IPS DF 6.9 (cell line): Measurements from ENCODE around the gene TDRD9.

Experiments used
- DNase-seq: peaks from one replicate; pipeline ENCODE4 v3.0.0-alpha.2; 2013; ENCODE audit warnings: low read depth, low spot score
- H3K27ac ChIP-seq: one replicate; pipeline ENCODE4 v1.5.1; 2013; ENCODE audit warnings: low read length, control low read depth
- H3K27me3 ChIP-seq: 2 replicates; pipeline ENCODE4 v1.6.1; 2013; ENCODE audit warnings: mild to moderate bottlenecking, low read length; ENCODE audit not compliant: control insufficient read depth, insufficient read depth
- H3K36me3 ChIP-seq: 2 replicates; pipeline ENCODE4 v1.6.1; 2013; ENCODE audit warnings: low read length; ENCODE audit not compliant: control insufficient read depth, insufficient read depth
- H3K4me1 ChIP-seq: 2 replicates; pipeline ENCODE4 v1.6.1; 2013; ENCODE audit warnings: low read length; ENCODE audit not compliant: control insufficient read depth, insufficient read depth
- H3K4me3 ChIP-seq: 2 replicates; pipeline ENCODE4 v1.5.1; 2013; ENCODE audit warnings: mild to moderate bottlenecking, low read length
- H3K9me3 ChIP-seq: 2 replicates; pipeline ENCODE4 v1.6.1; 2013; ENCODE audit warnings: low read length, inconsistent platforms; ENCODE audit not compliant: control insufficient read depth, insufficient read depth
- WGBS: extraction: QIAGEN DNeasy Blood & Tissue Kit; methylation state at CpG from one replicate; pipeline ENCODE4 v1.1.7; 2013; ENCODE audit warnings: mixed read lengths, missing lambda C conversion rate; ENCODE audit not compliant: insufficient read length, insufficient coverage; 5-methylcytosine and 5-hydroxymethylcytosine counted together

Gene TDRD9

DNA sequence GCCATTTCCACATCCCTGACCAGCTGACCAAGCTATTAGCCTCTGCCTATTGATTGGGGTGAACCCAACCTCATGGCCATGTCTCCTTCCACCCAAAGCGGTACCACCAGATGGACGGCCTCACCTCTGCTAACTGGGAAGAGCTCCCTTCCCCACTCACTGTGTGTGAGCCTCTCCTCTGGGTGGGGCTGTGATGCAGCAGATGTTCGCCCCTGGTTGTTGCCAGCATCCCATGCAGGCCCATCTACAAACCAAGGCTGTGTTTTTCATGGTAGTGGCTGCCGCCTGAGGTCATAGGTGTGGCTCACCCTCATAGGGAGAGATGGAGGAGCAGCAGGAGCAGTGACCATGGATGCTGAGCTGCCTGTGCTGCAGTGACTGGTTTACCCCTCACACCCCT is 61.7 kb downstream of the TDRD9 start:
- no CpG with 5 or more reads among the region's 4 CpGs for WGBS
- Histone ChIP-seq H3K36me3 (no peaks in the 10 kb centered on the region), H3K9me3 (no peaks in the 10 kb centered on the region; the same call in 1 of the 2 replicates), H3K4me3 (no peak overlapping the region), H3K27ac (no peak overlapping the region), H3K27me3 (no peaks in the 10 kb centered on the region), H3K4me1 (no peaks in the 10 kb centered on the region)
- no peak for DNase-seq

DNA sequence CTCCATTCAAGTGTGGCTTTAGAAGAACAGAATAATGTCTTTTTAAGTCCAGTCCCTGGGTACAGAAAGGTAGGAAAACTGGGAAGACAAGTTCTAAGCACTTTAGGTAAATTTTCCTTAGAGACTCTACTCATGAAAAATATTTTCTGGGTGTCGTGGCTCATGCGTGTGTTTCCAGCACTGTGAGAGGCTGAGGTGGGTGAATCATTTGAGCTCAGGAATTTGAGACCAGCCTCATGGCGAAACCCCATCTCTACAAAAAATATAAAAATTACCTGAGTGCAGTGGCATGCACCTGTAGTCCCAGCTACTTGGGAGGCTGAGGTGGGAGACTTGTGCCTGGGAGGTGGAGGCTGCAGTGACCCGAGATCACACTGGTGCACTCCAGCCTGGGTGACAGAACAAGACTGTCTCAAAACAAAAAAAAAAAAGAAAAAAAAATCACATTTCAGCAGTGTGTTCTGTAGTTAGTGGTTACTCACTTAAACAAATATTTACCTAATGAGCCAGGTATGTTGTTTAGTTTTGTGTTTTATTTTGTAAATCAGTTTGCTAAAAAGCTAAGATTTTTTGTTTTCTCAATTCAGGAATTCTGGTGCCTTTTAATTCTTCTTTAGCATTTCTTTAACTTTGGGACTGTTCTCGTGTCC is 66.4 kb downstream of the TDRD9 start:
- H3K36me3 ChIP-seq: no peaks in the 10 kb centered on the region
- H3K27ac ChIP-seq: no peak overlapping the region
- no CpG with 5 or more reads among the region's 5 CpGs for WGBS
- no peaks in the 10 kb centered on the region for H3K9me3 ChIP-seq
- no peaks in the 10 kb centered on the region for H3K27me3 ChIP-seq
- H3K4me1 ChIP-seq: no peaks in the 10 kb centered on the region
- no peak for DNase-seq
- H3K4me3 ChIP-seq: no peak overlapping the region

DNA sequence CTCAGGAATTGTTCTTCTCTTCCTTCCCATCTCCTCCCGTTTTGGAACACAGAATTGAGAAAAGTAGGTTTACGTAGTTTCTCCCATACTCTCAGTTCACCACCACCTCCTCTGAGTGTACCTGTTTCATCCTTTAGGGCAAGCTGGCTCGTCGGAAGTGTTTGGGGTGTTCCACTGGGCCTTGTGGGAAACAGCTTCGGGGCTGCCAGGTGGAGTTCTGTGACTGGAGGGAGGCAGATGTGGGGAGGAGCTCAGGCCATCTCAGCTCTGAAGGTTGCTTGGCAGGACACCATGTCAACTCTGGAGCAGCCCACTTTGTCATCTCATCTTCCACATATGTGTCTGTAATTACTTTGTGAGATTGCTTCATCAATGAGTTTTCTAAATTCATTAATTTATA is 67.6 kb downstream of the TDRD9 start:
- DNase-seq: no peak
- H3K9me3 ChIP-seq: no peaks in the 10 kb centered on the region
- H3K4me1 ChIP-seq: no peaks in the 10 kb centered on the region
- H3K36me3 ChIP-seq: no peaks in the 10 kb centered on the region
- WGBS: no CpG with 5 or more reads among the region's 5 CpGs
- no peaks in the 10 kb centered on the region for H3K27me3 ChIP-seq
- H3K4me3 ChIP-seq: no peak overlapping the region
- no peak overlapping the region for H3K27ac ChIP-seq

DNA sequence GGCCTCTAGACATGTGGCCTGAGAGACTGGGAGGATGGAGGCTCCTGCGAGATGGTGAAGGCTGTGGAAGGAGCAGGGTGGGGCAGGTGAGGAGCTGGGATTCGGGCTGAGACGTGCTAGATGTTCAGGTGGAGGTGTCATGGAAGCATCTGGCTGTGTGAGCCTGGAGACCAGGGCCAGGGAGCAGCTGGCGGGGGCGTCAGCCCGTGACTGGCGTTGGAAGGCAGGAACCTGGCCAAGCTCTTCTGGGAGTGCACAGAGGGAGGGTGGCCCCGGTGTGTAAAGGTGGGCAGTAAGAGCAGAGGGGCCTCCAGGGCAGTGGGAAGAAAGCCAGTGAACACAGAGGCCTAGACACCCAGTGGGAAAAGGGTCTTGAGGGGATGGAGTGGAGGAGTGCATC is 69.1 kb downstream of the TDRD9 start:
- no CpG with 5 or more reads among the region's 8 CpGs for WGBS
- Histone ChIP-seq H3K9me3 (no peaks in the 10 kb centered on the region), H3K27me3 (no peaks in the 10 kb centered on the region), H3K36me3 (no peaks in the 10 kb centered on the region), H3K4me1 (no peaks in the 10 kb centered on the region), H3K4me3 (no peak overlapping the region), H3K27ac (no peak overlapping the region)
- DNase-seq: no peak

DNA sequence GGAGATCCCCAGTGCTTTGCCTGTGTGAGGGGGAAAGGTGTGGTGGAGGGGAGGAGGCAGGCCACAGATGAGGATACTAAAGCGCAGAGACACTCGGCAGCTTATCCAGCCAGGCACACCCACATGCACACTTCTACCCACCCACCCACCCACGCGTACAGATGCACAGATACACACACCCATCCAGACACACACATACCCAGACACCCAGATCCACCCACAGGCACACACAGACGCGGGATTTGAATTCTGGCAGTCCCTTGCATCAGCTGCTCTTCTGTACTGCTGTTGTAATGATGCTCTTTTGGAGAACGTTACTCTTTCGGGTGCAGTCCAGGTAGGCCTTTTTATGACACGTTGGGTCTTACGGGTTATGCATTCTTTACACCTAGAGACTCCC is 69.8 kb downstream of the TDRD9 start:
- Histone ChIP-seq H3K4me1 (no peaks in the 10 kb centered on the region), H3K27ac (no peak overlapping the region), H3K27me3 (no peaks in the 10 kb centered on the region), H3K9me3 (no peaks in the 10 kb centered on the region), H3K4me3 (no peak overlapping the region), H3K36me3 (no peaks in the 10 kb centered on the region)
- no peak for DNase-seq
- no CpG with 5 or more reads among the region's 10 CpGs for WGBS

DNA sequence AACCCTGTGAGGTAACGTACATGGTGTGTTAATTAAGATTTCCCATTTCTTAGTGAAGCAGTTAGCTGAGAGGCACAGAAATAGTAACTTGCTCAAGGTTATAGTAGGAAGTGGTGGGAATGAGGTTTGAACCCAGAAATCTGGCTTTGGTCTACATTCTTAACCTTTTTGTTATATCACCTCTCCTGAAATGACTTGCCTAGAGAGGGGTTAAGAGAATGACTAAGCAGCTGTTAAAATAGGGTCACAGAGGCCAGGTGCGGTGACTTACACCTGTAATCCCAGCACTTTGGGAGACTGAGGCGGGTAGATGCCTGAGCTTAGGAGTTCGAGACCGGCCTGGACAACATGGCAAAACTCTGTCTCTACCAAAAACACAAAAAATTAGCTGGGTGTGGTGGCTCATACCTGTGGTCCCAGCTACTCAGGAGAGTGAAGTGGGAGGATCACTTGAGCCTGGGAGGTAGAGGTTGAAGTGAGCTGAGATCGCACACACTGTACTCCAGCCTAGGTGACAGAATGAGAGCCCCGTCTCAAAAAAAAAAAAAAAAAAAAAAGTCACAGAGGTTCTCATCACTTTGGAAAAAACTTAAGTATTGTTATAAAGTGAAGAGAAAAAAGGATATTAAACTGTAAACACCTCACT is 71.7 kb downstream of the TDRD9 start:
- no peaks in the 10 kb centered on the region for H3K4me1 ChIP-seq
- DNase-seq: no peak
- H3K27ac ChIP-seq: no peak overlapping the region
- no peaks in the 10 kb centered on the region for H3K27me3 ChIP-seq
- H3K36me3 ChIP-seq: no peaks in the 10 kb centered on the region
- no peaks in the 10 kb centered on the region for H3K9me3 ChIP-seq
- WGBS: no CpG with 5 or more reads among the region's 7 CpGs
- H3K4me3 ChIP-seq: no peak overlapping the region

DNA sequence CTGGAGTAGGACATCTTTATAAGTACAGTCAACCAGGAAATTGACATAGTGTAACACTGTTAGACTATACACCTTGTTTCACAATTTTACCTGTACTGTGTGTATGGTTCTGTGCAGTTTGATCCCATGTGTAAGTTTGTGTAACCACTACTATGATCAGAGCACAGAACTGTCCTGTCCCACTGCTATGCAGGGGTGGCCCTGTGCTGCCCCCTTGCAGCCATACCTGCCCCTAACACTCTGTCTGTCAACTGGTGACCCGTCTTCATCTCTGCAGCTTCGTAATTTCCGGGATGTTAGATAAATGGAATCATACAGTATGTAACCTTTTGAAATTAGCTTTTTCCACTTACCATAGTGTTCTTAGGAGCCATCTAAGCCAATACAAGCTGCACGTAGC is 72.7 kb downstream of the TDRD9 start:
- no peak for DNase-seq
- H3K36me3 ChIP-seq: no peaks in the 10 kb centered on the region
- H3K4me1 ChIP-seq: no peaks in the 10 kb centered on the region
- H3K27me3 ChIP-seq: no peaks in the 10 kb centered on the region
- no peak overlapping the region for H3K27ac ChIP-seq
- no peaks in the 10 kb centered on the region for H3K9me3 ChIP-seq
- H3K4me3 ChIP-seq: no peak overlapping the region
- WGBS: no CpG with 5 or more reads among the region's 4 CpGs

DNA sequence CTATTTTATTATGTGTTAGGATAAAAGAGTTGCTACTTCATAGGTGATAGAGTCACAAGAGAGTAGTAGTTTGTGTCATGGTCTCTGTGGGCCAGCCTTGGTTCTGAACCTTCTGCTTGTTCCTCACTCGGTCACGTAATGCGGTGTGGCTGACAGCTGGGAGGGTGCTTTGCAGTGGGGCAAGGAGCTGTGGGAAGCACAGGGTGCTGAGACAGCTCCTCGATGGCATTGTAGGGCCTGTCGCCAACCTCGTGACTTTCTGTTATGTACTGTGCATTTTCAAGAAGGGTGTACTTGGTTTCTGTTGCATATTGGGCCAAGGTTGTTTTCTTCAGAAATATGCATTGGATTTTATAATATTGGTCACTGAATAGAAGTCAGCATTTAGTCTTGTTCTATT is 75.4 kb downstream of the TDRD9 start:
- no peak overlapping the region for H3K4me3 ChIP-seq
- no peak overlapping the region for H3K27ac ChIP-seq
- WGBS: no CpG with 5 or more reads among the region's 6 CpGs
- no peaks in the 10 kb centered on the region for H3K36me3 ChIP-seq
- no peaks in the 10 kb centered on the region for H3K9me3 ChIP-seq
- H3K27me3 ChIP-seq: no peaks in the 10 kb centered on the region
- no peak for DNase-seq
- no peaks in the 10 kb centered on the region for H3K4me1 ChIP-seq

DNA sequence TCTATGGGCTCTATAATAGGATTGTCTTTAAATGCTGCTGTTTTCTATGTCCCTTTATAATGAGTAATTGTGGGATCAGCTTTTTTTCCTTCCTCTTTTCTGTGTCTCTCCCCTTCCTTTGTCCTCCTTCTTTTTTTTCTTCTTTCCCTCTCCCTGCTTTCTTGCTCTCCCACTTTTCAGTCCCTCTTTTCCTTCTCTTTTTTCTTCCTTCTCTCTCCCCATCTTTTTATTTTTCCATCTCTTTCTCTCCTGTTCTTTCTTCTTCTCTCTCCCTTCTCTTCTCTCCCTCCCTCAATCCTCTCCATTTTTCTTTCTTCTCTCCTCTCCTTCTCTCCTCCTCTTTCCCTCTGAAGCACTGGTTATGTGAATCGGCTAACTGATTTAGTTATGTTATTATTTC is 76.6 kb downstream of the TDRD9 start:
- Histone ChIP-seq H3K27me3 (no peaks in the 10 kb centered on the region), H3K9me3 (no peaks in the 10 kb centered on the region), H3K4me3 (no peak overlapping the region), H3K4me1 (no peaks in the 10 kb centered on the region), H3K27ac (no peak overlapping the region), H3K36me3 (no peaks in the 10 kb centered on the region)
- no peak for DNase-seq
- no CpG with 5 or more reads among the region's 1 CpG for WGBS

DNA sequence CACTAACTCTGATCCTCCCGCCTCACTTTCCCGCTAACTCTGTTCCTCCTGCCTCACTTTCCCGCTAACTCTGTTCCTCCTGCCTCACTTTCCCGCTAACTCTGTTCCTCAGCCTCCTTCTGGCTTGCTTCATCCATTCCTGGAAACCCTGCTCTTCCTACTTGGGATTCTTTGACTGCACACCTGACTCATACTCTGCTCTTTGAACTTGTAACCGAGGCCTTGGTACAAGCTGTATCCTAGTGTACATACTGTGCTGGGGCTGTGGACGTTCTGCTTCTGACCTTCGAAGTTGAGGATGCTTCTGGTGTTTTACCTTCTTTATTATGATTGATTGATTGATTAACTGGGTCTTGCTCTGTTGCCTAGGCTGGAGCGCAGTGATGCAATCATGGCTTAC is 77.2 kb downstream of the TDRD9 start:
- Histone ChIP-seq H3K9me3 (no peaks in the 10 kb centered on the region), H3K27me3 (no peaks in the 10 kb centered on the region), H3K36me3 (no peaks in the 10 kb centered on the region), H3K4me1 (no peaks in the 10 kb centered on the region), H3K4me3 (no peak overlapping the region), H3K27ac (no peak overlapping the region)
- WGBS: no CpG with 5 or more reads among the region's 8 CpGs
- DNase-seq: no peak

DNA sequence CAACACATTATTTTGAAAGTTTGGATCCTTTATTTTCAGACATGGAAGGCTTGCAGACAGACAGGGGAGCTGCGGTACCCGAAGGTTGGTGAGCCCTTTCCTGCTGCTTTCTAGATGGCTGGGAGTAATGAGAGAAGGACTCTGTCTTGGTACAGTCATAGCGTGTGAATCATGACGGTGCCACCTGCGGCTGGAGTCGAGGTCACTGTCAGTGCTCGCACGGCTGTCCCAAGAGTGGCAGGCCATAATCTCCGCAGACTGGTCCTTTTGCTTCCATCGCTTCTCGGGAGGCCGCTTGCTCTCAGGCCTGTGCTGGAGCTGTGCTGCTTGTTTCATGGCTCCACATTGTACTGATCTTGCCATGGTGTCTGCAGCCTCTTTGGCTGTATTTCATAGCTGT is 78.9 kb downstream of the TDRD9 start:
- no peaks in the 10 kb centered on the region for H3K4me1 ChIP-seq
- no peaks in the 10 kb centered on the region for H3K27me3 ChIP-seq
- H3K9me3 ChIP-seq: no peaks in the 10 kb centered on the region
- H3K27ac ChIP-seq: no peak overlapping the region
- no peak for DNase-seq
- WGBS: no CpG with 5 or more reads among the region's 12 CpGs
- no peaks in the 10 kb centered on the region for H3K36me3 ChIP-seq
- no peak overlapping the region for H3K4me3 ChIP-seq
